D721Med (cell line): ENCODE results near the gene PTX4.
"Not testable (repeated sequence)": the region's sequence is repeated elsewhere in the genome, so short reads cannot be mapped to it uniquely, and the experiment has no call there.

Experiments used
- DNase-seq: peaks from one replicate; pipeline ENCODE4 v3.0.0; 2011; ENCODE audit warnings: low spot score; ENCODE audit not compliant: insufficient read length
- FAIRE-seq: peaks from 2 replicates; lab custom pipeline; 2011; peaks lifted over from hg19 to GRCh38; lab: Jason Lieb, UNC
- TF ChIP-seq, protein P1 (sequence below): IDR thresholded peaks from 2 replicates; pipeline ENCODE4 v1.5.1; 2012; ENCODE audit warnings: mild to moderate bottlenecking, control low read depth; ENCODE audit not compliant: insufficient read depth; ENCODE audit errors: missing control alignments

PTX4 gene

GRCh38 chr16:1486551-1487390, 2.0 kb downstream of the PTX4 start:
- FAIRE-seq: no peak
- TF ChIP-seq, protein P1, sequence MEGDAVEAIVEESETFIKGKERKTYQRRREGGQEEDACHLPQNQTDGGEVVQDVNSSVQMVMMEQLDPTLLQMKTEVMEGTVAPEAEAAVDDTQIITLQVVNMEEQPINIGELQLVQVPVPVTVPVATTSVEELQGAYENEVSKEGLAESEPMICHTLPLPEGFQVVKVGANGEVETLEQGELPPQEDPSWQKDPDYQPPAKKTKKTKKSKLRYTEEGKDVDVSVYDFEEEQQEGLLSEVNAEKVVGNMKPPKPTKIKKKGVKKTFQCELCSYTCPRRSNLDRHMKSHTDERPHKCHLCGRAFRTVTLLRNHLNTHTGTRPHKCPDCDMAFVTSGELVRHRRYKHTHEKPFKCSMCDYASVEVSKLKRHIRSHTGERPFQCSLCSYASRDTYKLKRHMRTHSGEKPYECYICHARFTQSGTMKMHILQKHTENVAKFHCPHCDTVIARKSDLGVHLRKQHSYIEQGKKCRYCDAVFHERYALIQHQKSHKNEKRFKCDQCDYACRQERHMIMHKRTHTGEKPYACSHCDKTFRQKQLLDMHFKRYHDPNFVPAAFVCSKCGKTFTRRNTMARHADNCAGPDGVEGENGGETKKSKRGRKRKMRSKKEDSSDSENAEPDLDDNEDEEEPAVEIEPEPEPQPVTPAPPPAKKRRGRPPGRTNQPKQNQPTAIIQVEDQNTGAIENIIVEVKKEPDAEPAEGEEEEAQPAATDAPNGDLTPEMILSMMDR: no peak
- DNase-seq: no peak

- no peak for DNase-seq
- FAIRE-seq: no peak
- TF ChIP-seq, protein P1: no peak
Measured at GRCh38 chr16:1485847-1486496, 2.8 kb downstream of the PTX4 start.

DNA sequence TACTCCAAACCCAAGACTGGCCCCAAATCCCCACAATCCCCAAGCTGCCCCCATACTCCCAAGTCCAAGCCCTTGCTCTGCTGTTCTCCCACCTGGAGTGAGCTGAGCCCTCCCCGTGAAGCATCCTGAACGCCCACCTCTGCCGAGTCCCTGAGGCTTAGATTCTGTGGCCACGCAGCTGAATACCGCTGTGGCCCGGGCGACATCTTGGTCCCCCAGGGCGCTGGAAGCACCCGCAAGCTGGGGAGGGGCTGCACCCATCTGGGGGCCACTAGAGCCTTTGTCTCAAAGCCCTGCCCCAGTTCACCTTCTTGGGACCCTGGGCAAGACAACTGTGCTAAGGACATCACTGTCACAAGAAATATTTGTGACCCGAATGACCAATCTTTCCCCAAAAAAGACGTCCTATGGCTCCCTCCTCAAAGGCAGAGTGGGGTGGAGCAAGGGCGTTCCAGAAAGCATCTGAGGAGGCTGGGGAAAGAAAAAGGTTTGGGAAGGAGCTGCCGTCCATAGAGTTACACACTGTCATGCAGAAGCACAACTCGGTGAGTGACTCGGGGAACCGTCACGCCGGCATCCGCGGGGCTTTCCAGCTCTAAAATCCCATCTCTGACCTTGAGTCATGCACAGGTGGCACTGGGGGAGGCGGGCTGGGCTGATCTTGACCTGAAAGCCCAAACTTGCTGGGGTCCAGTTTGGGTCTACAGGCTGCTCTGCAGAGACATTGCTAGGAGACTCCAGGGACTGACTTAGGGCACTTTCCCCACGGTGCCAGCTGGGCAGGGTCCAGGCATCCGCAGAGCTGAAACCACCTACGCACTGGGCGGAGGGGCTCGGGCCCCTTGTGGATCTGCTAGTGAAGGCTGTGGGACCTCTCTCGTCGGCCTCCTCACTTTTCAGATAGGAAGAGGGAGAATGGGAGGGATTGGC, 6.6 kb downstream of the PTX4 start:
- FAIRE-seq: no peak
- TF ChIP-seq, protein P1: no peak
- no peak for DNase-seq

DNA sequence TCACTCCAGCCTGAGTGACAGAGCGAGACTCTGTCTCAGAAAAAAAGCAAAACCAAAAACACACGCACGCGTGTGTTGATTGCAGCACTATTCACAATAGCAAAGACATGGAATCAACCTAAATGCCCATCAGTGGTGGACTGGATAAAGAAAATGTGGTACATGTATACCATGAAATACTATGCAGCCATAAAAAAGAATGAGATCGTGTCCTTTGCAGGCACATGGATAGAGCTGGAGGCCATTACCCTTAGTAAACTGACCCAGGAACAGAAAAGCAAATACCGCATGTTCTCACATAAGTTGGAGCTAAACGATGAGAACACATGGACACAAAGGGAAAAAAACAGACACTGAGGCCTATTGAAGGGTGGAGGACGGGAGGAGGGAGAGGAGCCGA, 9.8 kb downstream of the PTX4 start:
- DNase-seq, FAIRE-seq: not testable (repeated sequence)

GRCh38 chr16:1477033-1477432, 11.7 kb downstream of the PTX4 start:
- no peak for FAIRE-seq
- no peak for DNase-seq
- TF ChIP-seq, protein P1: no peak

- TF ChIP-seq, protein P1: no peak
- FAIRE-seq: no peak
- no peak for DNase-seq
Measured at GRCh38 chr16:1475552-1476114, 13.1 kb downstream of the PTX4 start.
